Mesendoderm (in vitro differentiated cells): Measurements from ENCODE around the gene PARD3.

Experiments used
- DNase-seq: peaks from one replicate; pipeline ENCODE4 v3.0.0; 2013
- H2AK5ac ChIP-seq: 2 replicates; pipeline ENCODE4 v1.6.1; 2013; ENCODE audit warnings: low read length, inconsistent platforms
- H2BK120ac ChIP-seq: 2 replicates; pipeline ENCODE4 v1.6.1; 2013; ENCODE audit warnings: low read depth, mild to moderate bottlenecking, low read length, moderate library complexity, mixed read lengths
- H2BK15ac ChIP-seq: replicated peaks from 2 replicates; pipeline ENCODE4 v1.6.1; 2013; ENCODE audit warnings: low read depth, mild to moderate bottlenecking, moderate library complexity
- H2BK5ac ChIP-seq: 2 replicates; pipeline ENCODE4 v1.6.1; 2013; ENCODE audit warnings: low read length, inconsistent platforms
- H3K18ac ChIP-seq: 2 replicates; pipeline ENCODE4 v1.6.1; 2013; ENCODE audit warnings: mild to moderate bottlenecking, low read length, mixed read lengths
- H3K23ac ChIP-seq: one replicate; pipeline ENCODE4 v1.6.1; 2013; ENCODE audit warnings: low read length
- H3K27ac ChIP-seq: 2 replicates; pipeline ENCODE4 v1.5.1; 2013; ENCODE audit warnings: low read depth, mild to moderate bottlenecking, inconsistent platforms, low read length, moderate library complexity
- H3K27me3 ChIP-seq: 2 replicates; pipeline ENCODE4 v1.6.1; 2013; ENCODE audit warnings: low read length, control low read depth, mild to moderate bottlenecking, inconsistent platforms; ENCODE audit not compliant: insufficient read depth, poor library complexity
- H3K36me3 ChIP-seq: 2 replicates; pipeline ENCODE4 v1.6.1; 2013; ENCODE audit warnings: low read length, inconsistent platforms; ENCODE audit not compliant: control insufficient read depth, insufficient read depth
- H3K4ac ChIP-seq: one replicate; pipeline ENCODE4 v1.6.1; 2013; ENCODE audit warnings: low read depth, mild to moderate bottlenecking, low read length, moderate library complexity
- H3K4me1 ChIP-seq: 2 replicates; pipeline ENCODE4 v1.6.1; 2013; ENCODE audit warnings: low read depth, low read length, inconsistent platforms; ENCODE audit not compliant: control insufficient read depth
- H3K4me2 ChIP-seq: 2 replicates; pipeline ENCODE4 v1.6.1; 2013; ENCODE audit warnings: low read length
- H3K4me3 ChIP-seq: 2 replicates; pipeline ENCODE4 v1.5.1; 2013; ENCODE audit warnings: mild to moderate bottlenecking, low read length
- H3K56ac ChIP-seq: one replicate; pipeline ENCODE4 v1.6.1; 2013; ENCODE audit warnings: low read length
- H3K79me1 ChIP-seq: 2 replicates; pipeline ENCODE4 v1.6.1; 2013; ENCODE audit warnings: low read length, inconsistent platforms
- H3K79me2 ChIP-seq: 2 replicates; pipeline ENCODE4 v1.6.1; 2013; ENCODE audit warnings: mild to moderate bottlenecking, low read length; ENCODE audit not compliant: control insufficient read depth, insufficient read depth
- H3K9ac ChIP-seq: 2 replicates; pipeline ENCODE4 v1.6.1; 2013; ENCODE audit warnings: low read length, inconsistent platforms
- H4K5ac ChIP-seq: one replicate; pipeline ENCODE4 v1.6.1; 2013; ENCODE audit warnings: low read length
- H4K8ac ChIP-seq: one replicate; pipeline ENCODE4 v1.6.1; 2013; ENCODE audit warnings: low read depth, mild to moderate bottlenecking, control low read depth, low read length, moderate library complexity
- WGBS: extraction: QIAGEN DNeasy Blood & Tissue Kit; methylation state at CpG from one replicate; pipeline ENCODE4 v1.1.7; 2013; ENCODE audit warnings: low lambda C conversion rate, missing lambda C conversion rate; ENCODE audit not compliant: insufficient coverage; ENCODE audit errors: extremely low coverage; 5-methylcytosine and 5-hydroxymethylcytosine counted together

PARD3 gene

DNA sequence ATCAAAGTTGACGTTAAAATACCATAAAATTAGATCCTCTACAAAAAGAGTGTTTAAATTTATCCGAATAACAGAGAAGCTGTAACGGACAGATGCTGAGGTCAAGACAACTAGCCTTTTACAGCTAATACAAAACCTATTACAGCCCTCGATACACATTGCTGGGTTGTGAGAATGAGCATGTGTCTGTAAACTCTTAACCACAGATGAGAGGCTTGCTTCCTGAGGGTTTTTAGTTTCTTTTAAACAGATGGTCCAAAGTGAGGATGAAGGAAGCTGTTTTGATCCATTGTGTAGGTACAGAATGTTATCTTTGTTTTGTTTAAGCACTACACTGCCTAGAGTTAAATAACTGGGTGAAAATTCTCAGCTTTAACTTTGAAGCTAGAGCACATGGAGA is 578.2 kb downstream of the PARD3 start:
- H2AK5ac ChIP-seq = no peak overlapping the region
- no peak overlapping the region for H3K18ac ChIP-seq
- H4K5ac ChIP-seq = no peak overlapping the region
- H3K9ac ChIP-seq = no peak overlapping the region
- H3K79me1 ChIP-seq = no peaks in the 10 kb centered on the region
- H3K79me2 ChIP-seq = no peaks in the 10 kb centered on the region
- no peak overlapping the region for H3K56ac ChIP-seq
- H3K4me2 ChIP-seq = no peak overlapping the region
- H3K27ac ChIP-seq = no peak overlapping the region
- no peaks in the 10 kb centered on the region for H3K4me1 ChIP-seq
- H3K4me3 ChIP-seq = no peak overlapping the region
- H4K8ac ChIP-seq = no peak overlapping the region
- no CpG with 5 or more reads among the region's 4 CpGs for WGBS
- DNase-seq = no peak
- no peak overlapping the region for H3K4ac ChIP-seq
- no peak overlapping the region for H3K23ac ChIP-seq
- H2BK120ac ChIP-seq = no peak overlapping the region
- H3K27me3 ChIP-seq = no peaks in the 10 kb centered on the region
- H2BK5ac ChIP-seq = no peak overlapping the region
- H3K36me3 ChIP-seq = no peaks in the 10 kb centered on the region
- no peak overlapping the region for H2BK15ac ChIP-seq

GRCh38 chr10:34235164-34235832 is 579.8 kb downstream of the PARD3 start:
- Histone ChIP-seq H3K27me3 (no peaks in the 10 kb centered on the region), H3K36me3 (no peaks in the 10 kb centered on the region), H3K4me3 (no peak overlapping the region), H2BK5ac (no peak overlapping the region), H3K79me2 (no peaks in the 10 kb centered on the region), H3K79me1 (no peaks in the 10 kb centered on the region), H4K5ac (no peak overlapping the region), H3K9ac (no peak overlapping the region), H2BK120ac (no peak overlapping the region), H3K4me1 (no peaks in the 10 kb centered on the region), H4K8ac (no peak overlapping the region), H3K18ac (no peak overlapping the region), H3K23ac (no peak overlapping the region), H3K56ac (no peak overlapping the region), H3K4me2 (no peak overlapping the region), H2BK15ac (no peak overlapping the region), H3K27ac (no peak overlapping the region), H2AK5ac (no peak overlapping the region), H3K4ac (no peak overlapping the region)
- WGBS = no CpG with 5 or more reads among the region's 7 CpGs
- no peak for DNase-seq

- Histone ChIP-seq H3K4me3 (no peak overlapping the region), H3K27ac (no peak overlapping the region), H2BK5ac (no peak overlapping the region), H3K79me2 (no peaks in the 10 kb centered on the region), H3K4me2 (no peak overlapping the region), H3K9ac (no peak overlapping the region), H3K27me3 (no peaks in the 10 kb centered on the region), H3K18ac (no peak overlapping the region), H4K8ac (no peak overlapping the region), H3K36me3 (no peaks in the 10 kb centered on the region), H2AK5ac (no peak overlapping the region), H2BK120ac (no peak overlapping the region), H2BK15ac (no peak overlapping the region), H3K56ac (no peak overlapping the region), H4K5ac (no peak overlapping the region), H3K4me1 (no peaks in the 10 kb centered on the region), H3K23ac (no peak overlapping the region), H3K4ac (no peak overlapping the region), H3K79me1 (no peaks in the 10 kb centered on the region)
- no peak for DNase-seq
- WGBS = no CpG with 5 or more reads among the region's 4 CpGs
Measured at GRCh38 chr10:34232481-34232880, 582.6 kb downstream of the PARD3 start.

DNA sequence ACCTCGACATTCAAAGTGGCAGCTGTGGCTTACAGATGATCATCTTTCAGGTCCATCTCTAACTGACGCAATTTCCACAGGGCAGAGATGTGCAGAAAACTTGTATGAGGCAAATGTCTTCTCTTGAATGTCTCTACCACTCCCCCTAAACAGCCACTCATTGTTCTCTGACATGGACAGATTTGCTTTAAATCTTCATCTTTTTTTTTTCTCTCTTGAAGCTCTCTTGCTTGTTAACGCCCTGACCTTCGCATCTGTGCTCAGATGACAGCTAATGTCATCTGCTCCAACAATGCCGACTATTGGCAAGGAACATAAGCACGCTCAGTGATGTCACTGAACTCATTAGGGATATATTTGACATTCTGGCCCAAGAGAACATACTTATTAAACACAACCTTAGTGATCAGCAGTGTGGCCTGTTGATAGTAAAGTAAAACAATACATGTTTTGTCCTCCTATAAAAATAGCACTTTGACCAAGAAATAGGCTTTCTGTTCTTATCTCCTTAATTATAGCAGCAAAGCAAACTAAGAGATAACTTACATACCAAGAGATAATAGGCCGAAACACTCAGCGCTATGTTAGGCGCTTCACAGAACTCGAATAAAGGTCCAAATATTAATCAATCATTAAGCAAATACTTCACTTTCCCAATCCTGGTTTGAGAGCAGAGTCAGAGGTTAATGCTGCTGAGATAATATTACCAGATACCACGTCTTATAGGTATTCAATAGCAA is 583.5 kb downstream of the PARD3 start:
- WGBS = no CpG with 5 or more reads among the region's 11 CpGs
- Histone ChIP-seq H3K9ac (no peak overlapping the region), H3K4ac (no peak overlapping the region), H3K18ac (no peak overlapping the region), H3K27me3 (no peaks in the 10 kb centered on the region), H3K4me2 (no peak overlapping the region), H2BK5ac (no peak overlapping the region), H3K36me3 (no peaks in the 10 kb centered on the region), H2BK15ac (no peak overlapping the region), H3K27ac (no peak overlapping the region), H4K5ac (no peak overlapping the region), H3K56ac (no peak overlapping the region), H3K4me3 (no peak overlapping the region), H2AK5ac (no peak overlapping the region), H3K23ac (no peak overlapping the region), H3K79me1 (no peaks in the 10 kb centered on the region), H3K79me2 (no peaks in the 10 kb centered on the region), H3K4me1 (no peaks in the 10 kb centered on the region), H4K8ac (no peak overlapping the region), H2BK120ac (no peak overlapping the region)
- DNase-seq = no peak

DNA sequence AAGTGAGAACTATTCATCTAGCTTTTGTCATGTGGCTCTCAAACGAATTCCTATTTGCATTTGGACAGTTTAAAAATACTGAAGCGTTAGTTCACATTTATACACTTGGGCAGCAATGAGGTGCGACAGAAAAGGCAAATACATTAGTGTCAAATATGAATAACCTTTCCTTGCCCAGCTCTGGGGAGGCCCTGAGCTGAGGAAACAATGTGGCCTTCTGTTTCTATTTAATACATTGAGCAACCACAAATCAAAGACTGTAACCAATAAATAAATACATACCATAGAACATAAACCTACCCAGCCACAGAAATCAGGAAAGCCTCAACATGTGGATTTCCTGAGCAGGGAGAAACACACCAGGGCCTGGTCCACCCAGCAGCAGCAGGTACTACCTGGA is 585.2 kb downstream of the PARD3 start:
- no peak for DNase-seq
- WGBS = no CpG with 5 or more reads among the region's 3 CpGs
- H3K9ac ChIP-seq = no peak overlapping the region
- H2AK5ac ChIP-seq = no peak overlapping the region
- H3K4me3 ChIP-seq = no peak overlapping the region
- no peak overlapping the region for H3K4ac ChIP-seq
- H4K5ac ChIP-seq = no peak overlapping the region
- H4K8ac ChIP-seq = no peak overlapping the region
- no peak overlapping the region for H2BK5ac ChIP-seq
- no peak overlapping the region for H3K56ac ChIP-seq
- no peak overlapping the region for H2BK15ac ChIP-seq
- H3K18ac ChIP-seq = no peak overlapping the region
- H3K79me1 ChIP-seq = no peaks in the 10 kb centered on the region
- H3K4me2 ChIP-seq = no peak overlapping the region
- no peaks in the 10 kb centered on the region for H3K79me2 ChIP-seq
- no peak overlapping the region for H3K23ac ChIP-seq
- no peaks in the 10 kb centered on the region for H3K4me1 ChIP-seq
- no peak overlapping the region for H3K27ac ChIP-seq
- H2BK120ac ChIP-seq = no peak overlapping the region
- H3K36me3 ChIP-seq = no peaks in the 10 kb centered on the region
- H3K27me3 ChIP-seq = no peaks in the 10 kb centered on the region
